K562 (cell line): Measurements from ENCODE around the gene DPH2. TPM values are rescaled to one million over a fixed set of nuclear protein-coding genes. Genes with fewer than 3 reads are reported as not detected.
A peak's percentile ranks its signal among the peaks of the same experiment; 100 is the strongest.

Source experiments
- MGA ChIP-seq: fragments of 450-650 bp; IDR thresholded peaks from 2 replicates; pipeline ENCODE4 v1.6.1; 2016; ENCODE audit warnings: mild to moderate bottlenecking, moderate library complexity
- polyA plus RNA-seq, 8 experiments: library from polyadenylated mRNA; depleted of rRNA in 4 of 8; stranded (reverse) in 5 of 8; unstranded in 3 of 8; fragments of >200 nt; fragmentation: Nextera tagmentation in 2 of 8; fragmentation: Illumina TruSeq in 1 of 8; extraction: Ambion mirVana in 2 of 8; extraction: Trizol in 1 of 8; gene quantifications; 2 replicates each; pipeline versions ENCODE4 v1.2.1 to v1.2.3, GENCODE V29; 2011 to 2014; ENCODE audit warnings: inconsistent platforms in 1 of 8, missing spikeins in 1 of 8
- total RNA-seq, 7 experiments: library from RNA; depleted of rRNA in 6 of 7; stranded (reverse); fragments of >200 nt in 6 of 7; fragmentation: Illumina TruSeq in 2 of 7; extraction: Trizol in 2 of 7; gene quantifications; 2 replicates each; pipeline versions ENCODE4 v1.2.1 to v1.2.3, GENCODE V29; 2011 to 2021; ENCODE audit warnings: low replicate concordance in 1 of 7

Gene DPH2
- total and polyA plus RNA-seq, 9 of the 15 experiments (the other 6 are each of a cell fraction or from before 2014, with no cell fraction given) = 17.9 to 94.1 (median 68.1) TPM

DNA sequence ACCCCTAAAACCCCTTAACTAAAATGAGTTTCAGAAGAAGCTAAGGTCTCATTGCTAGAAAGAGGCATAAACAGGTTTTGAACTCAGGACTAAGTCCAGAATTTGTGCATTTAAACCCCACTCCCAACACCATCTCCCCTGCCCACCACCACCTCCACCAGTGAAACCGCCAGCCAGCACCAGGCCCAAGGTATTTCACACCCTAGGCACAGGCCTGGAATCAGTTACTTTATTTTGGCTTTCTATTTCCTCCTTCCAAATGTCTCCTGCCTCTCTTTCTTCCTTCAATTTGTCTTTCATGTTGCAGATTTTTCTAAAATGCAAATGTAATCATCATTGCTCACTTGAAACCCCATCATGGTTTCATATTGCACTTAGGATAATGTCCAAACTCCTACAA lies 24.9 kb upstream of the DPH2 start (continued):
- 0 out of 2 replicates have a peak, but pooled peaks have one; percentile 6 for TF ChIP-seq MGA
